Stimulated activated CD8-positive, alpha-beta memory T cell treated with anti-CD3 and anti-CD28 coated beads, Interleukin-15, amount 100 ng/mL, for 24 hours (primary cell): ENCODE data around the gene ARSB.
"Not testable (repeated sequence)": the region's sequence is repeated elsewhere in the genome, so short reads cannot be mapped to it uniquely, and the experiment has no call there.

Source experiments
- DNase-seq: peaks from one replicate; pipeline ENCODE4 v3.0.0-alpha.2; 2020; ENCODE audit warnings: low read depth

ARSB gene

DNA sequence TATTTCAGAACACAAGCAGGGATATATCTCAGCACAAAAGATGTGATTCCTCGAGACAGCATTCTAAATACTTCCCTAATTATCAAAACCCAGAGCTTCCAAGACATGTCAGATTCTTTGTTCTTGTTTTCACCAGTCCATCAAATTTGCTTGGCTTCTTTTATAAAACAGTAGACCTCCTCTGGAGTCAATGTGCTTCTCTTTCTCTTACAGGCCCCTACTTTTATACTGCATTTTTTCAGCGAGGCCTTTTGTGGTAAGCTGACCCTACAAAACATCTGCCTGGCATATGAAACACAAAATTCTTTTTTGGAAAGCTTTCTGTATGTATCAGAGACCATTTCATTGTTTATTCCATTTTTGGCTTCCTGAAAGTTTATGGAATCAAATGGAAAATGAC is 81.8 kb downstream of the ARSB start:
- no peak for DNase-seq

- DNase-seq, result no peak
These were observed 85.2 kb downstream of the ARSB start for GRCh38 chr5:78899922-78900362.

DNA sequence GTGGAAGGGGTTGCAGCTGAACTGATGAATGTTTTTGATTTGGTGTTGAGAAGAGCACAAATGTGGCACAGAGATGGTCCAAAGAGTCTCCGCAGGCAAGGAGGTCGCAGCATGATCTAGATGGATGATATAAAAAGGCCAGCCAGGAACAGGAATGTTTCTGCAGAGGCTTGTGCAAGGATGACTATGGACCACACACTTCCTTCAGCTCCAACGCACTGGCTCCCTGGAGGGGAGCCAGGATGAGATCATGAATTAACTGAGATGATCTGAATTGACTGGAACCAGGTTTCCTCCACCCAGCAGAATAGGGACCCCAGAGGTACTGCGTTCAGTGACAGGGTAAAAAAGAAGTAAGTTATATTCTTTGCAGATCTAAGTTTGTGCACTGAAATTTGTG is 89.0 kb downstream of the ARSB start:
- no peak for DNase-seq

- DNase-seq, result no peak
These were observed 89.5 kb downstream of the ARSB start for GRCh38 chr5:78895616-78896015.

GRCh38 chr5:78893940-78894677 is 91.0 kb downstream of the ARSB start:
- DNase-seq, result no peak

DNA sequence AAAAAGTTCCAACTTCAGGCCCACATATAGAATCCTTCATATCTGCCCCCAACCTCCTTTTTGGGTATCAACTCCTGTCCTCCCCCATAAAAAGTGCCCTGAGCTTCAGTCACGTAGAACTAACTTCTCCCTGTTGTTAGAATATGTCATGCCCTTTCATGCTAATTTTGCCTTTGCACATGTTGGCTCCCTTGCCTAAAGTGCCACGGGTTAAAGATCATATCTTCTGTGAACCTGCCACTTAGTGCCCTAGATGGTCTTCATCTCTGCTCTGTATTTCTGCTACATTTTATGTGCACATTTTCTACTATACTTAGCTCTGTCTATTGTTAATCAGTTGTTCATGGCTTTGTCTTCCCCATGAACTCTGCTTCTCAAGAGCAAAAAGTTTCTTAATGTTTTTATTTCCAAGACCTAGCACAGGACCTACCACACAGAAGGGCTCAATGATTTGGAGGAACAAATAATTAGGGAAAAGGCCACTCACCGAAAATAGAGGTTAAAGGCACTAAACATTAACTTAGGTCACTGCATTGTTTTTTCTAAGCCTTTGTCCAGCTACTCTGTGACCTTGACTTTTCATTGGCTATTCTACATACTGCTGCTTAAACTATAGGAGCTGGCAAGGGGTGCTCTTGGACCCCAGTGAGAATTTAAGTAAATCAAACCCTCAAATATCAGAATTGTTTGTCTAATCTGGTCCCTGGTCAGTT is 94.3 kb downstream of the ARSB start:
- no peak for DNase-seq

DNA sequence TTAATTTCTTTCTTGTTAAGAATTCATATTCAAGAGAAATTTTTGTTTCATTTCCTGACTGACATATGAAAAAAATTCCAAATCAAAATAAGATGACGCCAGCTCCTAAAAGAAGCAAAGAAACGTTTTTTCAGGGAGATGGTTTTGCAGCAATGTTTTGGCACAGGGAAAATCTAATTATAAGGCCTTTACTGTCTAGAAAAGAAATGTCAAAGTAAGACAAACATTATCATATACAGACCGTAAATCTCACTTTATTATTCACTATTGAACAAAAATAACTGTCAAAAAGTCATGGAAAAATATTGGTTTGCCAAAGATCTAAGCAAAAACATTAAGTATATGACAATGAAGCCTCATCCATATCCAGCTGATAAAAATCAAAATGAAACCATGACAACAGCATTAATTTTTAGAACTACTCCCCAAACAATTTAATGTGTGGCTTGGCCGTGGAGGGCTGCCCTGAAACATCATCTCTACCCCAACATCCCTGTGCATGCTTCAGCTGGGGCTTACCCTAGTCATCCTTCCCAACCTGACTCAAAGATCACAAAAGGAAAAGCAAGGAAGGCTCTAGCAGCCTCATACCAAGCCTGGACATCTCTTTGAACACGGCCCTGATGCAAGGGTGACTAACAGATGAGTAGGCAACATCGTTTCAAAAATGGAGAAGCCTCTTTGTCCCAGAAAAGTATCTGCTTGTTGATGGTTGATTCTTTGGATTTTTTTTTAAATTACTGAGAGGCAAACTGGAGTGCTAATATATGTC is 95.6 kb downstream of the ARSB start:
- no peak for DNase-seq

DNA sequence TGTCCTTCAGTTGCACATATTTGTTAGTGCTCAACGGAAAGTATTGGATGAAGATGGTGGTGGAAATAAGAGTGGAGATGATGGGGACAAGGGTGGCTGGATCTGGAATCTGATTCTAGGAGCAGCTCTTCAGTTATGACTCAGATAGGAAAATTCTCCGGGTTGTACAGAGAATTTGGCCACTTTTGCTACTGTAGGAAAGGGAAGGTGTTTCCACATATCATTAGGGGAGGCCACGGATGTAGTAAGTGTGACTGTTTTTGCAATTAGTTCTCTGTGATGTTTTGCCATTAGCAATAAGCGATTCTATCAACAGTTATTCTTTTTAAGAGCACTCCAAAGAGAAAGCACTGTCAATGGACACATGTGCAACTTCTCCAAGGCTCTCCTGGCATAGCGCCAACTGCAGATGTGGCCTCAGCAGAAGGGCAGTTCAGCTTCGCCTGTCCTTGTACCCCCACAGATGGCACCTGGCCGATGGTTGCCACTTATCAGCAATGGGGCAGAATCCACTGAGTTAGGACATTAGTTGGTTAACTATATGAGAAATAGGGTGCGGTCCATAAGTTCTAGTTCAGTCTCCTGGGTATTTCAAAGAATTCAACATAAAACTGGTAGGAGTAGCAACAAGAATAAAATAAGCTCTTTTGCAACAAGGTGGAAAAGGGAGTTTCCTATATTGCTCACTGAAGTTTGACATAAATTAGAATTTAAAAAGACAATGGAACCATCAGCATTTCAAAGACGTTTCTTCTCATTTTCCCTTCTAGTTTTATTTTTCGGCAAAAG is 96.3 kb downstream of the ARSB start:
- no peak for DNase-seq

- no peak for DNase-seq
These were observed 97.6 kb downstream of the ARSB start for GRCh38 chr5:78887384-78888118.

DNA sequence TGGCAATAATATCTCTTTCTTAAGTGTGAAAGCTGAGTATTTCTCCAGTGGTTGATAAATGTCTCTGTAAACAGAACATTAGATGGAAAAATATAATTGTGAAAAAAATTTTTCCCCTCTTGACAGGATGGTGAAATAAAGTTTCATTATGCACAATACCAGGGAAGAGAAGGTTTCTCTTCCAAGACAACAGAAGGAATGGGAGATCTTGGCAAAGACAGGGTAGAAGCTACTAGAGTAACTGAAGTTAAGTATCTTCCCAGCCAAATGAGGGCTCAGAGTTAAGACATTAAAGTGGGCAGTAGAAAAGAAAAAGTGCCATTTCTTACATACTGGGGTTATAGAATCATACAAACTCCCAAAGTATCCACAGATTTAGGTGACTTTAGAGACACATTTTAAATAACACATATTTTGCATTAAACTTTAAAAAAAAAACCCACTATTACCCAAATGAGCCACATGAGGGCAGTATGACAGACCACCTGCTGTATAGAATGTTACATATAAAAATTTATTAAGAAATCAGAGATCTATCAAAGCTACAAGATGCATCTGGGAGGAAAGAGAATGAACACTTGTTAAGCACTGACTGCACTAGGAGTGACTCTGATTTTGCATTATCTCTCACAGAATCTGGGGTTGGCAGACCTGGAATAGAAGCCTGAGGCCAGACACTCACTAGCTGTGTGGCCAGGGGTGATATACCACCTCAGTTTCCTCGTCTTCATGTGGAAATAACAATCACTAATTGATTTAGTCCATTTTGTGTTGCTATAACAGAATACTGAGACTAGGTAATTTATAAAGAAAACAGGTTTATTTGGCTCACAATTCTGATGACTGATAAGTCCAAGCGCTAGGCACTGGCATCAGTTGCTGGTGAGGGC is 98.5 kb downstream of the ARSB start:
- DNase-seq, result no peak

DNA sequence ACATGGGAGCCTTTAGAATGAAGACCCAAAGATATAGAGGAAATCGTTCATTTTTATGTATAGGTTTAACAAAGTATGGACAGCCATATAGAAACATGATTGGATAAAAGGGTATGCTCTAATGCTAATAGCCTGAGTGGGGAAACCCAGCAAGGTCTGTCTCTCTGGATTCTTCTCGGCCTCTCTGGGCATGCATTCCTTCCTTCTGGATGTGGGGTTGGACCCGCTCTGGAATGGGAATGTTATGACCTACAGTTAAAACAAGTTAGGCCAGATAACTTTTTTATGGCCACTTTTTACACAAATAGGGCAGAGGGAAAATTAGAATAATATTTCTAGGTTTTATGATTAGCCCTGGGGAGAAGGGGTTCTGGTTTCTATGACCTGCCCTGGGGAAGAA is 103.2 kb downstream of the ARSB start:
- no peak for DNase-seq

- DNase-seq, result no peak
These were observed 105.6 kb downstream of the ARSB start for GRCh38 chr5:78879516-78879915.

DNA sequence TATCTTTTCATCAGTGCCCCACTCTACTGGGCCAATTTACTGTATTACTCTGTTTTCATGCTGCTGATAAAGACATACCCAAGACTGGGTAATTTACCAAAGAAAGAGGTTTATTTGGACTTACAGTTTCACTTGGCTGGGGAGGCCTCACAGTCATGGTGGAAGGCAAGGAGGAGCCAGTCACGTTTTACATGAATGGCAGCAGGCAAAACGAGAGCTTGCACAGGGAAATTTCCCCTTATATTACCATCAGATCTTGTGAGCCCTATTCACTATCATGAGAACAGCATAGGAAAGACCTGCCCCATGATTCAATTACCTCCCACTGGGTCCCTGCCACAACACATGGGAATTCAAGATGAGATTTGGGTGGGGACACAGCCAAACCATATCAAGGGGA is 119.0 kb downstream of the ARSB start:
- DNase-seq, result not testable (repeated sequence)

DNA sequence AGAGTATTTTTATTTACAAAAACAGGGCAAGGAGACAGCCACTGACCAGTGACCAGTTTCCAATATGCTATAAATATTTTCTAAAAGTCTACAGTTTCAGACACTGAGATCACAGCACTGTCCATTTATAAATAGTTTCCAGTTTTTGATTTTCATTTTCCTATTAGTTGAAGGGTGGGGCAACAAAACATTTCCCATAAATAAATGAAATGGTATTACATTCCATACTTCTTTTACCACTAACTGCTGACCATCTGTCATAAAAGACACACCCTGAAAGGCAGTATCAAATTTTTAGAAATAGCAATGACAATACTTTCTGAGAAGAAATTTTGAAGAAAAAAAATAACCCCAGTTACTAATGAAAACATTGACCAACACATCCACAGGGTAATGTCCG is 126.7 kb downstream of the ARSB start:
- DNase-seq, result no peak

- no peak for DNase-seq
These were observed 130.1 kb downstream of the ARSB start for GRCh38 chr5:78855026-78855425.

- DNase-seq, result not testable (repeated sequence)
These were observed 133.2 kb downstream of the ARSB start for GRCh38 chr5:78851891-78852290.

DNA sequence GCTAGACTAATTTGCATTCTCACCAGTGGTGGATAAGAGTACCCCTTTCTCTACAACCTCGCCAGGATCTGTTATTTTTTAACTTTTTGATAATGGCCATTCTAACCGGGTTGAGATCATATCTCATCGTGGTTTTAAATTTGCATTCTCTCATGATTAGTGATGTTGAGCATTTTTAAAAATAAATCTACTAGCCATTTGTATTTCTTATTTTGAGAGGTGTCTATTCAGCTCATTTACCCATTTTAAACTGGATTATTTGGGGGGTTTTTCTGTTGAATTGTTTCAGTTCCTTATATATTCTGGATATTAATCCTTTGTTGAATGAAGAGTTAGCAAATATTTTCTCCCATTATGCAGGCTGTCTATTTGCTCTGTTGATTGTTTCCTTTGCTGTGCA is 139.6 kb downstream of the ARSB start:
- DNase-seq, result no peak

GRCh38 chr5:78843436-78843835 is 141.7 kb downstream of the ARSB start:
- DNase-seq, result no peak

DNA sequence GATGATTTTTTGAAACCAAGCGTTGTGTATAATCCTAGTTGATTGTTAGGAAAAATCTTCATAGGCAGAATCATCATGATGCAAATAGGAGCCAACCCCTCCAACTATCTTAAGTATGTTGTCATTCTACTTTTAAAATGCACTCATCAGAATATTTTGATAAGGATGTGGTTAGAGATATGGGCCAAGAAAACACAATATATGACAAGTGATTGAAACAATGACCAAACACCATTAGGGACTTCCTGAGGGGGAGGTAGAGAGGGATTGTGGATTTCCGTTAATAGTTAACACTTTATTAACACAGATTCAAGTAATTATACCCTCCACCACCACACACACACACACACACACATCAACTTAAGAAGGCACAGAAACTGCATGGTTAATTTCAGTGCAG is 143.3 kb downstream of the ARSB start:
- DNase-seq, result no peak

- no peak for DNase-seq
These were observed 146.4 kb downstream of the ARSB start for GRCh38 chr5:78838753-78839152.
